LNCAP (cell line): ENCODE measurements around the gene SLC39A11.

Experiments used
- TF ChIP-seq, protein P1 (sequence below): fragments of 450-650 bp; IDR thresholded peaks from 2 replicates; pipeline ENCODE4 v1.5.1; 2017; ENCODE audit warnings: mild to moderate bottlenecking

SLC39A11 gene

GRCh38 chr17:72608436-72608835 lies 484.1 kb downstream of the SLC39A11 start:
- TF ChIP-seq, protein P1, sequence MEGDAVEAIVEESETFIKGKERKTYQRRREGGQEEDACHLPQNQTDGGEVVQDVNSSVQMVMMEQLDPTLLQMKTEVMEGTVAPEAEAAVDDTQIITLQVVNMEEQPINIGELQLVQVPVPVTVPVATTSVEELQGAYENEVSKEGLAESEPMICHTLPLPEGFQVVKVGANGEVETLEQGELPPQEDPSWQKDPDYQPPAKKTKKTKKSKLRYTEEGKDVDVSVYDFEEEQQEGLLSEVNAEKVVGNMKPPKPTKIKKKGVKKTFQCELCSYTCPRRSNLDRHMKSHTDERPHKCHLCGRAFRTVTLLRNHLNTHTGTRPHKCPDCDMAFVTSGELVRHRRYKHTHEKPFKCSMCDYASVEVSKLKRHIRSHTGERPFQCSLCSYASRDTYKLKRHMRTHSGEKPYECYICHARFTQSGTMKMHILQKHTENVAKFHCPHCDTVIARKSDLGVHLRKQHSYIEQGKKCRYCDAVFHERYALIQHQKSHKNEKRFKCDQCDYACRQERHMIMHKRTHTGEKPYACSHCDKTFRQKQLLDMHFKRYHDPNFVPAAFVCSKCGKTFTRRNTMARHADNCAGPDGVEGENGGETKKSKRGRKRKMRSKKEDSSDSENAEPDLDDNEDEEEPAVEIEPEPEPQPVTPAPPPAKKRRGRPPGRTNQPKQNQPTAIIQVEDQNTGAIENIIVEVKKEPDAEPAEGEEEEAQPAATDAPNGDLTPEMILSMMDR: no peak

DNA sequence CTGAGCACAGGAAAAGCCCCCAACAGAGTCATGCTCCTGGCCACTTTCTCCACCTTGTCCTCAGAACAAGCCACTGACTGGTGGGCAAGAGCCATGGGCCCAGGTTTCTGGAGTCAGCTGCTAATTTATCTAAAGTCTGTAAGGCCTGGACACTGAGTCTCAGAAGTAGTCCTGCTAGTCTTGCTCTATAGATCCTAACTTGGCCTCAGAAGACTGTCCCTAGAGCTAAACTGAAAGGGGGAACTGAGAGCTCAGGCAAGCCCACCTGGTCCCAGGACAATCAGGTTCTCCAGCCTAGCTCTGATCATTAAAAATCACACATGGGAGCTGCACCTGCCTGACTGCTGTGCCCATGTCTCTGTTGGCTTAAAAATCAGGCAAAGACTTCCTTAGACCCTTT lies 485.8 kb downstream of the SLC39A11 start:
- TF ChIP-seq, protein P1: no peak

DNA sequence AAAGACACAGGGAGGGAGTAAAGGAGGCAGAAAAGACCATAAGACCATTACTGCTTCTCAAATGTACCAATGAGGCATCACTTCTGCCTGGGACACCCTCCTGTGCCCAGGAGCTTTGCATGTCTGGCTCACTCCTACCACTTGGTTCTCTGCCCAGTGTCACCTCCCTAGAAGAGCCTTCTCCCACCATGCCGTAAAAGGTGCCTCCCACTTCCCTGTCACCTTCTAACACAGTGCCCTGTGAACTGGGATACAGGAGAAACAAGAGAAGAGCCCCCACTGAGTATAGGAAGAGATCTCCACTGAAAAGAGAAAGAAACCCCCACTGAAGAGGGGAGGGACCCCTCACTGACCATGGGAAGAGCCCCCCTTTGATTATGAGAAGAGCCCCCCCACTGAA lies 486.9 kb downstream of the SLC39A11 start:
- TF ChIP-seq, protein P1: no peak

- TF ChIP-seq, protein P1: no peak
These were observed 488.0 kb downstream of the SLC39A11 start for GRCh38 chr17:72604518-72604917.

GRCh38 chr17:72603420-72604242 lies 488.9 kb downstream of the SLC39A11 start:
- TF ChIP-seq, protein P1: no peak

GRCh38 chr17:72602517-72603419 lies 489.7 kb downstream of the SLC39A11 start:
- TF ChIP-seq, protein P1: no peak

- TF ChIP-seq, protein P1: no peak
These were observed 491.6 kb downstream of the SLC39A11 start for GRCh38 chr17:72600934-72601333.
